K562 (cell line): ENCODE results near the gene TYMP. TPM values are rescaled to one million over a fixed set of nuclear protein-coding genes. Genes with fewer than 3 reads are reported as not detected.

Experiments used
- C11orf30 ChIP-seq: fragments of 450-650 bp; IDR thresholded peaks from 2 replicates; pipeline ENCODE4 v1.6.1; 2016; ENCODE audit warnings: low read depth, mild to moderate bottlenecking
- CREB1 ChIP-seq, 2 experiments: sonication (generic) in 1 of 2; formaldehyde crosslinking in 1 of 2; IDR thresholded peaks; 2 replicates each; pipeline versions ENCODE4 v1.6.1 to v1.8.0; 2012 to 2022; ENCODE audit warnings: inconsistent platforms in 1 of 2, mild to moderate bottlenecking in 1 of 2, missing genetic modification reagents in 1 of 2, moderate library complexity in 1 of 2
- CXXC5 ChIP-seq: fragments of 250-450 bp; sonication (Bioruptor Pico); IDR thresholded peaks from 2 replicates; pipeline ENCODE4 v1.8.0; 2022; ENCODE audit warnings: inconsistent platforms, mild to moderate bottlenecking, moderate library complexity
- E2F1 ChIP-seq: sonication (generic); formaldehyde crosslinking; IDR thresholded peaks from 2 replicates; pipeline ENCODE4 v1.8.1; 2023; ENCODE audit warnings: mild to moderate bottlenecking, missing genetic modification reagents, moderate library complexity
- EGR1 ChIP-seq: fragments of 450-650 bp; conservative IDR thresholded peaks from 2 replicates; pipeline ENCODE4 v1.6.1; 2017; ENCODE audit warnings: mild to moderate bottlenecking
- EHMT2 ChIP-seq: fragments of 450-650 bp; IDR thresholded peaks from 2 replicates; pipeline ENCODE4 v1.6.1; 2018; ENCODE audit warnings: antibody characterized with exemption
- EP400 ChIP-seq: fragments of 450-650 bp; IDR thresholded peaks from 2 replicates; pipeline ENCODE4 v1.6.1; 2017; ENCODE audit warnings: antibody characterized with exemption, mild to moderate bottlenecking, moderate library complexity
- ESRRB ChIP-seq: fragments of 250-450 bp; sonication (Bioruptor Pico); IDR thresholded peaks from 2 replicates; pipeline ENCODE4 v1.5.0; 2020; ENCODE audit warnings: mild to moderate bottlenecking, moderate library complexity, borderline replicate concordance
- GABPB1 ChIP-seq: sonication (generic); formaldehyde crosslinking; IDR thresholded peaks from 2 replicates; pipeline ENCODE4 v1.8.0; 2022; ENCODE audit warnings: mild to moderate bottlenecking, missing genetic modification reagents
- HEY1 ChIP-seq: fragments of 250-450 bp; sonication (Bioruptor Pico); IDR thresholded peaks from 2 replicates; pipeline ENCODE4 v1.5.0; 2020; ENCODE audit warnings: mild to moderate bottlenecking, moderate library complexity, borderline replicate concordance
- KDM5B ChIP-seq: fragments of 200-600 bp; sonication (generic); IDR thresholded peaks from 2 replicates; pipeline ENCODE4 v1.6.1; 2012; ENCODE audit warnings: low read depth, mild to moderate bottlenecking, moderate library complexity, low read length, control low read depth, inconsistent platforms; ENCODE audit not compliant: insufficient replicate concordance
- MEF2A ChIP-seq: IDR thresholded peaks from 2 replicates; pipeline ENCODE4 v1.6.1; 2011; ENCODE audit warnings: low read depth, mild to moderate bottlenecking, low read length, moderate library complexity; ENCODE audit not compliant: control insufficient read depth
- NCOR1 ChIP-seq: fragments of 450-650 bp; IDR thresholded peaks from 2 replicates; pipeline ENCODE4 v1.6.1; 2016; ENCODE audit warnings: mild to moderate bottlenecking, moderate library complexity
- NEUROD1 ChIP-seq: fragments of 150-350 bp; IDR thresholded peaks from 2 replicates; pipeline ENCODE4 v1.6.1; 2014; ENCODE audit warnings: borderline replicate concordance, low read length, low read depth; ENCODE audit not compliant: partially characterized antibody
- NFXL1 ChIP-seq: fragments of 450-650 bp; formaldehyde crosslinking; IDR thresholded peaks from 2 replicates; pipeline ENCODE4 v1.4.0; 2021; ENCODE audit warnings: mild to moderate bottlenecking
- NR1H2 ChIP-seq: sonication (generic); formaldehyde crosslinking; IDR thresholded peaks from 2 replicates; pipeline ENCODE4 v1.4.0; 2020; ENCODE audit warnings: mild to moderate bottlenecking, missing genetic modification reagents
- PHF21A ChIP-seq: fragments of 450-650 bp; IDR thresholded peaks from 2 replicates; pipeline ENCODE4 v1.6.1; 2017; ENCODE audit warnings: low read depth, borderline replicate concordance
- POLR2G ChIP-seq: fragments of 200-400 bp; formaldehyde crosslinking; IDR thresholded peaks from 2 replicates; pipeline ENCODE4 v1.6.1; 2017; ENCODE audit warnings: low read depth, mild to moderate bottlenecking, antibody characterized with exemption, low read length, moderate library complexity
- PPARD ChIP-seq: fragments of 250-450 bp; sonication (Bioruptor Pico); IDR thresholded peaks from 2 replicates; pipeline ENCODE4 v1.8.0; 2022; ENCODE audit warnings: inconsistent platforms, mild to moderate bottlenecking, moderate library complexity
- RB1 ChIP-seq: fragments of 450-650 bp; IDR thresholded peaks from 2 replicates; pipeline ENCODE4 v1.6.1; 2017; ENCODE audit warnings: low read depth, mild to moderate bottlenecking
- SMAD3 ChIP-seq: fragments of 450-650 bp; formaldehyde crosslinking; conservative IDR thresholded peaks from 2 replicates; pipeline ENCODE4 v1.4.0; 2020; ENCODE audit warnings: mild to moderate bottlenecking
- TARDBP ChIP-seq: fragments of 450-650 bp; IDR thresholded peaks from 2 replicates; pipeline ENCODE4 v1.6.1; 2016
- TBL1XR1 ChIP-seq, 2 experiments: IDR thresholded peaks; 2 replicates each; pipeline ENCODE4 v1.6.1; 2012; ENCODE audit warnings: improper control_type of control experiment in 2 of 2, low read length in 2 of 2, mild to moderate bottlenecking in 1 of 2
- TCFL5 ChIP-seq: fragments of 250-450 bp; sonication (Bioruptor Pico); conservative IDR thresholded peaks from 2 replicates; pipeline ENCODE4 v1.6.1; 2021; ENCODE audit warnings: mild to moderate bottlenecking, moderate library complexity, matching md5 sums
- XRCC3 ChIP-seq: fragments of 450-650 bp; IDR thresholded peaks from 2 replicates; pipeline ENCODE4 v1.6.1; 2017; ENCODE audit warnings: mild to moderate bottlenecking, moderate library complexity
- XRCC5 ChIP-seq: fragments of 200-400 bp; formaldehyde crosslinking; IDR thresholded peaks from 2 replicates; pipeline ENCODE4 v1.6.1; 2017; ENCODE audit warnings: low read depth, mild to moderate bottlenecking, low read length
- ZNF780A ChIP-seq: fragments of 250-450 bp; sonication (Bioruptor Pico); IDR thresholded peaks from 2 replicates; pipeline ENCODE4 v1.5.0; 2021; ENCODE audit warnings: mild to moderate bottlenecking
- polyA plus RNA-seq, 8 experiments: library from polyadenylated mRNA; depleted of rRNA in 4 of 8; stranded (reverse) in 5 of 8; unstranded in 3 of 8; fragments of >200 nt; fragmentation: Nextera tagmentation in 2 of 8; fragmentation: Illumina TruSeq in 1 of 8; extraction: Ambion mirVana in 2 of 8; extraction: Trizol in 1 of 8; gene quantifications; 2 replicates each; pipeline versions ENCODE4 v1.2.1 to v1.2.3, GENCODE V29; 2011 to 2014; ENCODE audit warnings: inconsistent platforms in 1 of 8, missing spikeins in 1 of 8
- total RNA-seq, 7 experiments: library from RNA; depleted of rRNA in 6 of 7; stranded (reverse); fragments of >200 nt in 6 of 7; fragmentation: Illumina TruSeq in 2 of 7; extraction: Trizol in 2 of 7; gene quantifications; 2 replicates each; pipeline versions ENCODE4 v1.2.1 to v1.2.3, GENCODE V29; 2011 to 2021; ENCODE audit warnings: low replicate concordance in 1 of 7
- TF ChIP-seq, protein P1 (sequence below), 2 experiments: fragments of 450-650 bp; conservative IDR thresholded peaks; 2 replicates each; pipeline ENCODE4 v1.6.1; 2017; ENCODE audit warnings: mild to moderate bottlenecking in 2 of 2, moderate library complexity in 2 of 2

TYMP gene
- total and polyA plus RNA-seq, 9 of the 15 experiments (the other 6 are each of a cell fraction or from before 2014, with no cell fraction given), result 0.03 to 4.0 (median 2.4) TPM; not detected in 4

DNA sequence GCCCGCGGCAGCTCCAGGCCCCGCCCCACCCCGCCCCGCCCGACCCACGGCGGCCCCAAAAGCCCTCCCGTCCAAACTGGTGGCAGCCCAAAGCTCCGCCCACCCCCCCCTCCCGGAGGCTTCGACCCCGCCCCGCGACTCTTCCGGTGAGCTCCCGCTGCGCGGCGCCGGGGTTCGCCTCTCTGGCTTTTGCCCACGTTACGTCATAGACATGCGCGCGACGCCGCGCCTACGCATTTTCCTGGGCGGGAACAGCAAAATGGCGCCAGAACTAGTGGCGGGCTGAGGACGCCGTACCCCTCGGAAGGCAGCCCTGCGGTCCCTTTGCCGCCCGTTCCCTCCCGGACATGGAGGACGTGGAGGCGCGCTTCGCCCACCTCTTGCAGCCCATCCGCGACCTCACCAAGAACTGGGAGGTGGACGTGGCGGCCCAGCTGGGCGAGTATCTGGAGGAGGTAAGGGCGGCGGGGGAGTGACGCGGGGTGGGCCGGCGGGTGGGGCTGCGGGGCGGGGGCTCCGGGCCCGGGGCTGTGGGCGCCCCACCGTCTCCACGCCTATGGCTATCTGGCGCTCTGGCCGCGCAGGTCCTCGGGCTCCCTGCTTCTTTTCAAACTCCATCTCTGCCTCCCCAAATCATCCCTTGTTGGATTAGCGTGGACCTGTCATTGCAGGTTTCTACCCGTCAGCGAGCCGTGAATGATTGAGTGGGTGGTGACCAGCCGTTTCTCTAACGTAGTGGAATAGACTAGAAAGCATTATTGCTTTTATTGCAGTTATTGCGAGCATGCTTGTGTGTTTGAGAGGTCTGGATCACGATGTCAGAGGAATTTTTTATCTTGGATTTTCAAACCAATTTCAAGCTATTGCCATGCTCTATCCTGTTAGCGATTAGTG is 21.6 kb downstream of the TYMP start, which contains the start of gene NCAPH2 (continued):
- TF ChIP-seq XRCC5, result no peak
- peak; percentile 73 for TF ChIP-seq CXXC5 (CRISPR knock-in tag)
- TF ChIP-seq TBL1XR1 (IDR thresholded peaks at IDR 0.05; ENCODE audit: low read length in 2 of 2), result peak in 1 of 2 experiments; percentile 67; a peak in 1 of 4 replicates
- TF ChIP-seq RB1, result peak; percentile 99
- no peak for TF ChIP-seq HEY1
- peak; percentile 98 for TF ChIP-seq CREB1 (IDR thresholded peaks at IDR 0.05)
- TF ChIP-seq CREB1 (CRISPR knock-in tag; IDR thresholded peaks at IDR 0.05), result peak; percentile 97
- TF ChIP-seq MEF2A, result no peak
- peak; percentile 90 for TF ChIP-seq EP400
- TF ChIP-seq XRCC3, result no peak
- TF ChIP-seq EGR1, result peak; percentile 91
- no peak for TF ChIP-seq ZNF780A (CRISPR knock-in tag)
- peak; percentile 76 for TF ChIP-seq GABPB1 (CRISPR knock-in tag)
- no peak for TF ChIP-seq NFXL1 (CRISPR knock-in tag)
- peak; percentile 32; the same call in 1 of the 2 replicates for TF ChIP-seq NCOR1
- TF ChIP-seq ESRRB (CRISPR knock-in tag), result no peak
- peak; percentile 84 for TF ChIP-seq KDM5B
- no peak for TF ChIP-seq SMAD3 (CRISPR knock-in tag)
- no peak for TF ChIP-seq NR1H2 (CRISPR knock-in tag)
- TF ChIP-seq EHMT2, result no peak
- peak; percentile 91 for TF ChIP-seq POLR2G
- peak; percentile 99 for TF ChIP-seq C11orf30
- no peak for TF ChIP-seq PHF21A
- no peak for TF ChIP-seq TCFL5 (CRISPR knock-in tag)
- TF ChIP-seq, protein P1, sequence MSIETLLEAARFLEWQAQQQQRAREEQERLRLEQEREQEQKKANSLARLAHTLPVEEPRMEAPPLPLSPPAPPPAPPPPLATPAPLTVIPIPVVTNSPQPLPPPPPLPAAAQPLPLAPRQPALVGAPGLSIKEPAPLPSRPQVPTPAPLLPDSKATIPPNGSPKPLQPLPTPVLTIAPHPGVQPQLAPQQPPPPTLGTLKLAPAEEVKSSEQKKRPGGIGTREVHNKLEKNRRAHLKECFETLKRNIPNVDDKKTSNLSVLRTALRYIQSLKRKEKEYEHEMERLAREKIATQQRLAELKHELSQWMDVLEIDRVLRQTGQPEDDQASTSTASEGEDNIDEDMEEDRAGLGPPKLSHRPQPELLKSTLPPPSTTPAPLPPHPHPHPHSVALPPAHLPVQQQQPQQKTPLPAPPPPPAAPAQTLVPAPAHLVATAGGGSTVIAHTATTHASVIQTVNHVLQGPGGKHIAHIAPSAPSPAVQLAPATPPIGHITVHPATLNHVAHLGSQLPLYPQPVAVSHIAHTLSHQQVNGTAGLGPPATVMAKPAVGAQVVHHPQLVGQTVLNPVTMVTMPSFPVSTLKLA (conservative IDR thresholded peaks at IDR 0.05), result peak; percentile 71 to 83
- peak; percentile 46 for TF ChIP-seq NEUROD1
- peak; percentile 91 for TF ChIP-seq E2F1 (CRISPR knock-in tag)
- TF ChIP-seq TARDBP, result no peak
- TF ChIP-seq PPARD, result no peak
